Measurements from ENCODE around the gene IGF1R. TPM values are rescaled to one million over a fixed set of nuclear protein-coding genes. Genes with fewer than 3 reads are reported as not detected.

Gene IGF1R
- total and polyA plus RNA-seq, 2 of the 8 experiments (the other 6 are each of a cell fraction or from before 2014, with no cell fraction given): 32.9 to 109 TPM

- no peak for DNase-seq (ENCODE audit: low read depth in 1 of 2, low spot score in 2 of 2)
- no peak overlapping the region for H3K27ac ChIP-seq (ENCODE audit: low read depth, low read length)
- no peak overlapping the region; the same call in 1 of the 2 replicates for H2BK5ac ChIP-seq (ENCODE audit: low read depth, low read length)
- H4K20me1 ChIP-seq (replicated peaks in 1 of 2; ENCODE audit: control insufficient read depth in 1 of 2, insufficient read depth in 2 of 2, low read length in 2 of 2): peaks cover 6 to 20% of the 10 kb centered on the region in 2 experiments
- no peak overlapping the region for H2AFZ ChIP-seq (ENCODE audit: low read length)
- no peak overlapping the region for H3K23ac ChIP-seq (ENCODE audit: insufficient read length)
- H2BK120ac ChIP-seq (replicated peaks; ENCODE audit: low read depth, low read length): no peak overlapping the region
- no peak overlapping the region for H3K56ac ChIP-seq (replicated peaks; ENCODE audit: insufficient read length, low read depth, low read length)
- H3K18ac ChIP-seq (ENCODE audit: extremely low read depth, low read length): no peak overlapping the region
- ChIA-PET CTCF (ENCODE audit: partially characterized antibody) (interaction anchor here (0.6 to 5.6 kb wide), 13 partner anchors 9 to 337 kb away, joined by 3 to 46 read pairs (median 5); no protein-coding TSS in a partner anchor), POLR2A (ENCODE audit: partially characterized antibody) (interaction anchor here (1.5 to 1.8 kb wide), 2 partner anchors 11 to 55 kb away, joined by 4 to 6 read pairs; no protein-coding TSS in a partner anchor)
- FAIRE-seq: no peak
- H3K9ac ChIP-seq (replicated peaks in 1 of 4; ENCODE audit: extremely low read depth in 1 of 4, low read depth in 3 of 4, low read length in 3 of 4): no peak overlapping the region; a peak in 1 of 7 replicates
- peak overlapping the region; percentile 27 for H4K91ac ChIP-seq (replicated peaks; ENCODE audit: insufficient read length, low read length)
- WGBS, 2 experiments (ENCODE audit: extremely low coverage in 1 of 2, insufficient coverage in 1 of 2, insufficient read length in 1 of 2, insufficient replicate concordance in 2 of 2, low coverage in 1 of 2, low lambda C conversion rate in 2 of 2, missing lambda C conversion rate in 1 of 2): 81% methylated on average over 10 of the region's 10 CpGs; no CpG with 5 or more reads in 1 of the 2 experiments
- no peaks in the 10 kb centered on the region for H3K9me3 ChIP-seq (ENCODE audit: insufficient read depth in 2 of 2, low read depth in 1 of 2, low read length in 1 of 2)
- H2BK12ac ChIP-seq (ENCODE audit: low read depth, low read length): no peak overlapping the region
- H3K23me2 ChIP-seq (ENCODE audit: low read depth, low read length): peaks cover 6% of the 10 kb centered on the region
- H3K36me3 ChIP-seq (ENCODE audit: control insufficient read depth in 2 of 4, insufficient read depth in 4 of 4, low read length in 3 of 4): no peaks in the 10 kb centered on the region
- peaks cover 17 to 34% (median 27%) of the 10 kb centered on the region in 4 experiments for H3K4me1 ChIP-seq (replicated peaks in 1 of 4; ENCODE audit: control insufficient read depth in 3 of 4, insufficient read depth in 4 of 4, low read length in 3 of 4)
- H3K4ac ChIP-seq (replicated peaks; ENCODE audit: insufficient read length, low read depth, low read length): no peak overlapping the region
- no peak overlapping the region for H3K14ac ChIP-seq (ENCODE audit: insufficient read length)
- peak overlapping the region; percentile 9 for H4K5ac ChIP-seq (ENCODE audit: insufficient read length, low read depth, low read length)
- H4K8ac ChIP-seq (ENCODE audit: extremely low read depth, insufficient read depth, low read length): no peak overlapping the region
- H3K4me3 ChIP-seq (ENCODE audit: extremely low read depth in 1 of 4, insufficient read depth in 2 of 4, low read depth in 3 of 4, low read length in 4 of 4): no peak overlapping the region
- H3K4me2 ChIP-seq (ENCODE audit: insufficient read depth in 1 of 2, low read depth in 2 of 2, low read length in 2 of 2): no peak overlapping the region
- no peak overlapping the region for H2AK5ac ChIP-seq (ENCODE audit: low read depth, low read length)
- peaks cover 19 to 94% of the 10 kb centered on the region in 2 experiments for H3K79me2 ChIP-seq (ENCODE audit: control insufficient read depth in 1 of 2, insufficient read depth in 2 of 2, low read length in 2 of 2)
- H3K27me3 ChIP-seq (replicated peaks in 1 of 4; ENCODE audit: control insufficient read depth in 3 of 4, extremely low read depth in 1 of 4, insufficient read depth in 3 of 4, low read length in 3 of 4): no peaks in the 10 kb centered on the region
- H2BK20ac ChIP-seq (ENCODE audit: low read length): no peak overlapping the region
- H3K79me1 ChIP-seq (ENCODE audit: low read depth, low read length): peaks cover 7% of the 10 kb centered on the region
- no peak overlapping the region for H2BK15ac ChIP-seq (ENCODE audit: low read length)
- TF ChIP-seq CBX8 (IDR thresholded peaks at IDR 0.05; ENCODE audit: borderline replicate concordance, low read depth, low read length) (no peak), EGR1 (IDR thresholded peaks at IDR 0.05; ENCODE audit: borderline replicate concordance, low read depth, low read length) (no peak), ZNF274 (IDR thresholded peaks at IDR 0.05; ENCODE audit: borderline replicate concordance, extremely low read depth, low read length) (no peak), HDAC2 (IDR thresholded peaks at IDR 0.05; ENCODE audit: borderline replicate concordance in 1 of 2, low read depth in 2 of 2, low read length in 2 of 2) (no peak), MAFK (IDR thresholded peaks at IDR 0.05; ENCODE audit: low read depth, low read length) (no peak), KDM5A (IDR thresholded peaks at IDR 0.05; ENCODE audit: low read length) (no peak), YY1 (IDR thresholded peaks at IDR 0.05; ENCODE audit: low read depth, low read length) (no peak), RBBP5 (IDR thresholded peaks at IDR 0.05; ENCODE audit: borderline replicate concordance, low read depth, low read length) (no peak), PHF8 (conservative IDR thresholded peaks at IDR 0.05; ENCODE audit: low read depth, low read length) (no peak)
- TF ChIP-seq, protein P1, sequence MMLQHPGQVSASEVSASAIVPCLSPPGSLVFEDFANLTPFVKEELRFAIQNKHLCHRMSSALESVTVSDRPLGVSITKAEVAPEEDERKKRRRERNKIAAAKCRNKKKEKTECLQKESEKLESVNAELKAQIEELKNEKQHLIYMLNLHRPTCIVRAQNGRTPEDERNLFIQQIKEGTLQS (IDR thresholded peaks at IDR 0.05; ENCODE audit: insufficient read depth, low read depth, low read length): no peak
Observed at GRCh38 chr15:98855815-98856531, 207.6 kb downstream of the IGF1R start.
